HepG2 (cell line): ENCODE data around the gene RAB5A.

Experiments
- DPF2 ChIP-seq: sonication (generic); formaldehyde crosslinking; IDR thresholded peaks from 2 replicates; pipeline ENCODE4 v1.4.0; 2020; ENCODE audit warnings: mild to moderate bottlenecking, low read depth, missing genetic modification reagents, borderline replicate concordance
- GTF2F1 ChIP-seq: fragments of 150-350 bp; IDR thresholded peaks from 2 replicates; pipeline ENCODE4 v1.6.1; 2014; ENCODE audit warnings: low read length
- SMAD1 ChIP-seq: sonication (generic); formaldehyde crosslinking; IDR thresholded peaks from 2 replicates; pipeline ENCODE4 v1.4.0; 2020; ENCODE audit warnings: missing genetic modification reagents, low read depth, mild to moderate bottlenecking, borderline replicate concordance
- ZNF432 ChIP-seq: sonication (generic); formaldehyde crosslinking; IDR thresholded peaks from 2 replicates; pipeline ENCODE4 v1.5.0; 2020; ENCODE audit warnings: missing genetic modification reagents, mild to moderate bottlenecking, borderline replicate concordance
- TF ChIP-seq, protein P1 (sequence below), 2 experiments: sonication (generic) in 1 of 2; formaldehyde crosslinking in 1 of 2; IDR thresholded peaks; 2 replicates each; pipeline versions ENCODE4 v1.6.1 to v1.9.0; 2014 to 2022; ENCODE audit warnings: antibody characterized with exemption in 1 of 2, borderline replicate concordance in 1 of 2, inconsistent platforms in 1 of 2, low read depth in 1 of 2, missing genetic modification reagents in 1 of 2
- TF ChIP-seq, protein P2 (sequence below): sonication (generic); formaldehyde crosslinking; IDR thresholded peaks from 2 replicates; pipeline ENCODE4 v1.5.0; 2020; ENCODE audit warnings: mild to moderate bottlenecking, missing genetic modification reagents, moderate library complexity
- TF ChIP-seq, protein P3 (sequence below): IDR thresholded peaks from 2 replicates; pipeline ENCODE4 v1.6.1; 2012; ENCODE audit warnings: low read depth, low read length, improper control_type of control experiment

DNA sequence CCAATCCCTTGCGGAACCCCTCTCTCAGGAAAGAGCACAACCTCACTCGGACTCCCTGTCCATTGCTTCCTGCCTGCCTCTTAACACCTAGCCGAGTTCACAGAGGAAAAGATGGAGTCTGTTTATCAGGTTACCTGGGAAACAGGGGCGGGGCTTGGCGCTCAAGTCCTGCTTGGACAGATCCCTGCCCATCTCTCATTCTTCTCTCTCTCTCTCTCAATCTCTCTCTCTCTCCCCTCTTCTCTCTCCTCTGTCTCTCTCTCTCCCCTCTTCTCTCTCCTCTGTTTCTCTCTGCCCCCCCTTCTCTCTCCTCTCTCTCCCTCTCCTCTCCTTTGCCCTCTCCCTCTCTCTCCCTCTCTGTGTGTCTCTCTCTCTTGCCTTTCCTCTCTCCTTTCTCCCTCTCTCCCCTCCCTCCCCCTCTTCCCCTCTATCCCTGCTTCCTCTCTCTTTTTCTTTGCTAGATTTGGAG lies 12.8 kb upstream of the RAB5A start, which contains the start of gene EFHB:
- no peak for TF ChIP-seq ZNF432 (CRISPR knock-in tag)
- TF ChIP-seq SMAD1 (CRISPR knock-in tag) = no peak
- TF ChIP-seq, protein P1, sequence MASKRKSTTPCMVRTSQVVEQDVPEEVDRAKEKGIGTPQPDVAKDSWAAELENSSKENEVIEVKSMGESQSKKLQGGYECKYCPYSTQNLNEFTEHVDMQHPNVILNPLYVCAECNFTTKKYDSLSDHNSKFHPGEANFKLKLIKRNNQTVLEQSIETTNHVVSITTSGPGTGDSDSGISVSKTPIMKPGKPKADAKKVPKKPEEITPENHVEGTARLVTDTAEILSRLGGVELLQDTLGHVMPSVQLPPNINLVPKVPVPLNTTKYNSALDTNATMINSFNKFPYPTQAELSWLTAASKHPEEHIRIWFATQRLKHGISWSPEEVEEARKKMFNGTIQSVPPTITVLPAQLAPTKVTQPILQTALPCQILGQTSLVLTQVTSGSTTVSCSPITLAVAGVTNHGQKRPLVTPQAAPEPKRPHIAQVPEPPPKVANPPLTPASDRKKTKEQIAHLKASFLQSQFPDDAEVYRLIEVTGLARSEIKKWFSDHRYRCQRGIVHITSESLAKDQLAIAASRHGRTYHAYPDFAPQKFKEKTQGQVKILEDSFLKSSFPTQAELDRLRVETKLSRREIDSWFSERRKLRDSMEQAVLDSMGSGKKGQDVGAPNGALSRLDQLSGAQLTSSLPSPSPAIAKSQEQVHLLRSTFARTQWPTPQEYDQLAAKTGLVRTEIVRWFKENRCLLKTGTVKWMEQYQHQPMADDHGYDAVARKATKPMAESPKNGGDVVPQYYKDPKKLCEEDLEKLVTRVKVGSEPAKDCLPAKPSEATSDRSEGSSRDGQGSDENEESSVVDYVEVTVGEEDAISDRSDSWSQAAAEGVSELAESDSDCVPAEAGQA (IDR thresholded peaks at IDR 0.05; ENCODE audit: low read depth) = no peak
- TF ChIP-seq, protein P1 (CRISPR knock-in tag; IDR thresholded peaks at IDR 0.05; ENCODE audit: borderline replicate concordance) = no peak
- no peak for TF ChIP-seq DPF2
- TF ChIP-seq, protein P2, sequence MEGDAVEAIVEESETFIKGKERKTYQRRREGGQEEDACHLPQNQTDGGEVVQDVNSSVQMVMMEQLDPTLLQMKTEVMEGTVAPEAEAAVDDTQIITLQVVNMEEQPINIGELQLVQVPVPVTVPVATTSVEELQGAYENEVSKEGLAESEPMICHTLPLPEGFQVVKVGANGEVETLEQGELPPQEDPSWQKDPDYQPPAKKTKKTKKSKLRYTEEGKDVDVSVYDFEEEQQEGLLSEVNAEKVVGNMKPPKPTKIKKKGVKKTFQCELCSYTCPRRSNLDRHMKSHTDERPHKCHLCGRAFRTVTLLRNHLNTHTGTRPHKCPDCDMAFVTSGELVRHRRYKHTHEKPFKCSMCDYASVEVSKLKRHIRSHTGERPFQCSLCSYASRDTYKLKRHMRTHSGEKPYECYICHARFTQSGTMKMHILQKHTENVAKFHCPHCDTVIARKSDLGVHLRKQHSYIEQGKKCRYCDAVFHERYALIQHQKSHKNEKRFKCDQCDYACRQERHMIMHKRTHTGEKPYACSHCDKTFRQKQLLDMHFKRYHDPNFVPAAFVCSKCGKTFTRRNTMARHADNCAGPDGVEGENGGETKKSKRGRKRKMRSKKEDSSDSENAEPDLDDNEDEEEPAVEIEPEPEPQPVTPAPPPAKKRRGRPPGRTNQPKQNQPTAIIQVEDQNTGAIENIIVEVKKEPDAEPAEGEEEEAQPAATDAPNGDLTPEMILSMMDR (CRISPR knock-in tag) = no peak
- TF ChIP-seq GTF2F1 = no peak
- TF ChIP-seq, protein P3, sequence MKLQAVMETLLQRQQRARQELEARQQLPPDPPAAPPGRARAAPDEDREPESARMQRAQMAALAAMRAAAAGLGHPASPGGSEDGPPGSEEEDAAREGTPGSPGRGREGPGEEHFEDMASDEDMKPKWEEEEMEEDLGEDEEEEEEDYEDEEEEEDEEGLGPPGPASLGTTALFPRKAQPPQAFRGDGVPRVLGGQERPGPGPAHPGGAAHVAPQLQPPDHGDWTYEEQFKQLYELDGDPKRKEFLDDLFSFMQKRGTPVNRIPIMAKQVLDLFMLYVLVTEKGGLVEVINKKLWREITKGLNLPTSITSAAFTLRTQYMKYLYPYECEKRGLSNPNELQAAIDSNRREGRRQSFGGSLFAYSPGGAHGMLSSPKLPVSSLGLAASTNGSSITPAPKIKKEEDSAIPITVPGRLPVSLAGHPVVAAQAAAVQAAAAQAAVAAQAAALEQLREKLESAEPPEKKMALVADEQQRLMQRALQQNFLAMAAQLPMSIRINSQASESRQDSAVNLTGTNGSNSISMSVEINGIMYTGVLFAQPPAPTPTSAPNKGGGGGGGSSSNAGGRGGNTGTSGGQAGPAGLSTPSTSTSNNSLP = no peak
